ENCODE results near the gene OR8H3.
"Not testable (repeated sequence)": the region's sequence is repeated elsewhere in the genome, so short reads cannot be mapped to it uniquely, and the experiment has no call there.

The OR8H3 gene

GRCh38 chr11:56122073-56122472, at the start of gene OR8H3:
Gene OR8H3 (plus strand): TSS chr11:56122373. CDS start chr11:56122373, 0 bp downstream.
- in situ Hi-C loops (cut with HindIII; ENCODE audit: low sequenced_read_pairs): no loop called here

- in situ Hi-C loops (cut with HindIII; ENCODE audit: low sequenced_read_pairs): no loop called here
Measured at GRCh38 chr11:56089697-56090096, 32.5 kb upstream of the OR8H3 start.

- in situ Hi-C loops (cut with HindIII; ENCODE audit: low sequenced_read_pairs): no loop called here
Measured at GRCh38 chr11:56093008-56093407, 29.2 kb upstream of the OR8H3 start, which contains the start of gene OR8I2. Gene OR8I2 (plus strand): TSS chr11:56093308. CDS start chr11:56093308, 0 bp downstream.

GRCh38 chr11:56103210-56103737, 18.9 kb upstream of the OR8H3 start, which contains the start of gene OR8H2:
Gene OR8H2 (plus strand): TSS chr11:56103687. CDS start chr11:56105043, 1,356 bp downstream.
- in situ Hi-C loops (cut with HindIII; ENCODE audit: low sequenced_read_pairs): no loop called here

- in situ Hi-C loops (cut with HindIII; ENCODE audit: low sequenced_read_pairs): no loop called here
Measured at GRCh38 chr11:56140151-56140661, 18.0 kb downstream of the OR8H3 start, which contains the start of gene OR8J3. Gene OR8J3 (minus strand): TSS chr11:56140201. CDS start chr11:56137718, 2,483 bp downstream.

- in situ Hi-C loops (cut with HindIII; ENCODE audit: low sequenced_read_pairs): not testable (repeated sequence)
Measured at GRCh38 chr11:56143681-56144080, 21.5 kb downstream of the OR8H3 start.

- in situ Hi-C loops (cut with HindIII; ENCODE audit: low sequenced_read_pairs): no loop called here
Measured at GRCh38 chr11:56151376-56151775, 29.2 kb downstream of the OR8H3 start.

- in situ Hi-C loops (cut with HindIII; ENCODE audit: low sequenced_read_pairs): no loop called here
Measured at GRCh38 chr11:56152333-56152732, 30.2 kb downstream of the OR8H3 start.

- in situ Hi-C loops (cut with HindIII; ENCODE audit: low sequenced_read_pairs): no loop called here
Measured at GRCh38 chr11:56160217-56160616, 38.0 kb downstream of the OR8H3 start, which contains the start of gene OR8K5. Gene OR8K5 (minus strand): TSS chr11:56160317. CDS start chr11:56160317, 0 bp downstream.

GRCh38 chr11:56163804-56164203, 41.6 kb downstream of the OR8H3 start:
- in situ Hi-C loops (cut with HindIII; ENCODE audit: low sequenced_read_pairs): no loop called here

GRCh38 chr11:56172256-56172830, 50.2 kb downstream of the OR8H3 start:
- in situ Hi-C loops (cut with HindIII; ENCODE audit: low sequenced_read_pairs): no loop called here

Measured in endothelial cell of hepatic sinusoid (primary cell).